OCI-LY3 (cell line): ENCODE measurements around the gene CEP76.
"Not testable (repeated sequence)": the region's sequence is repeated elsewhere in the genome, so short reads cannot be mapped to it uniquely, and the experiment has no call there.

Experiments used
- H2AFZ ChIP-seq: fragments of 200-600, 300-600 bp; shearing (Covaris generic); 2 replicates; pipeline ENCODE4 v1.6.0; 2014; ENCODE audit warnings: antibody characterized with exemption, low read depth, low read length
- H3K27ac ChIP-seq: fragments of 200-600, 300-600 bp; sonication (generic); 2 replicates; pipeline ENCODE4 v1.5.1; 2014; ENCODE audit warnings: mild to moderate bottlenecking, low read length, moderate library complexity, mixed read lengths
- H3K27me3 ChIP-seq: fragments of 200-600, 300-600 bp; sonication (generic); 2 replicates; pipeline ENCODE4 v1.6.1; 2014; ENCODE audit warnings: low read depth, low read length, mixed read lengths
- H3K36me3 ChIP-seq: fragments of 200-600, 300-600 bp; sonication (generic); replicated peaks from 2 replicates; pipeline ENCODE3; 2014; ENCODE audit warnings: low read depth, low read length, mixed read lengths
- H3K4me1 ChIP-seq: fragments of 300-600, 200-600 bp; sonication (generic); 2 replicates; pipeline ENCODE4 v1.6.1; 2014; ENCODE audit warnings: low read length, mixed read lengths
- H3K4me2 ChIP-seq: fragments of 200-600, 300-600 bp; sonication (generic); 2 replicates; pipeline ENCODE4 v1.6.1; 2014; ENCODE audit warnings: low read length, mixed read lengths
- H3K4me3 ChIP-seq: fragments of 300-600, 200-600 bp; sonication (generic); 2 replicates; pipeline ENCODE4 v1.5.1; 2014; ENCODE audit warnings: antibody characterized with exemption, mild to moderate bottlenecking, low read length, moderate library complexity
- H3K79me2 ChIP-seq: fragments of 300-600, 200-600 bp; shearing (Covaris generic); 2 replicates; pipeline ENCODE4 v1.6.1; 2014; ENCODE audit warnings: mild to moderate bottlenecking, low read length, mixed read lengths
- H3K9ac ChIP-seq: fragments of 300-600, 200-600 bp; shearing (Covaris generic); 2 replicates; pipeline ENCODE4 v1.6.0; 2014; ENCODE audit warnings: mild to moderate bottlenecking, low read length, moderate library complexity
- H3K9me3 ChIP-seq: fragments of 200-600, 300-600 bp; shearing (Covaris generic); 2 replicates; pipeline ENCODE4 v1.6.1; 2014; ENCODE audit warnings: low read length, mixed read lengths; ENCODE audit not compliant: insufficient read depth
- H4K20me1 ChIP-seq: fragments of 200-600, 300-600 bp; sonication (generic); 2 replicates; pipeline ENCODE4 v1.6.1; 2016; ENCODE audit warnings: low read length, mixed read lengths; ENCODE audit not compliant: insufficient read depth
- EZH2phosphoT487 ChIP-seq: fragments of 200-600 bp; shearing (Covaris generic); IDR thresholded peaks from 2 replicates; pipeline ENCODE4 v1.6.1; 2018; ENCODE audit warnings: antibody characterized with exemption, mixed run types, low read depth
- TF ChIP-seq, protein P1 (sequence below): fragments of 200-600, 300-600 bp; sonication (generic); IDR thresholded peaks from 2 replicates; pipeline ENCODE4 v1.5.1; 2014; ENCODE audit warnings: antibody characterized with exemption, low read length, low read depth

The CEP76 gene

DNA sequence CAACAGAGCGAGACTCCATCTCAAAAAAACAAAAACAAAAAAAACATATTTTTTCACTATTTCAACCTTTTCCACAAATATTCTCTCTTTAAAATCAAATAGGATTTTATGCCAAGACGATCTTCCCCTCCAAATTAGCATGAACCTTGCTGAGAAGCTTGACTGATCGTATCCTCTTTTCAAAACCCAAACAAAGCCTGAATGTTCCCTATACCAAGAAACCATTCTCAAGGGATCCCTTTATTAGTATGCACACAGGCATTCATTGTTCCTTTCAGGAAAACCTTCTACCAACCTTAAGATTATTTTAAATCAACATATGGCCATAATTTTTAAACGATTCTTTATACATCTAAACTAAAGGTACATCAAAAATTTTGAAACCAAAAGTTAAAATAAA, 50.9 kb downstream of the CEP76 start:
- no peak overlapping the region for H3K4me3 ChIP-seq
- no peak overlapping the region for H2AFZ ChIP-seq
- H3K27ac ChIP-seq, result no peak overlapping the region
- no peak overlapping the region for H3K4me2 ChIP-seq
- H3K9me3 ChIP-seq, result no peaks in the 10 kb centered on the region
- TF ChIP-seq, protein P1, sequence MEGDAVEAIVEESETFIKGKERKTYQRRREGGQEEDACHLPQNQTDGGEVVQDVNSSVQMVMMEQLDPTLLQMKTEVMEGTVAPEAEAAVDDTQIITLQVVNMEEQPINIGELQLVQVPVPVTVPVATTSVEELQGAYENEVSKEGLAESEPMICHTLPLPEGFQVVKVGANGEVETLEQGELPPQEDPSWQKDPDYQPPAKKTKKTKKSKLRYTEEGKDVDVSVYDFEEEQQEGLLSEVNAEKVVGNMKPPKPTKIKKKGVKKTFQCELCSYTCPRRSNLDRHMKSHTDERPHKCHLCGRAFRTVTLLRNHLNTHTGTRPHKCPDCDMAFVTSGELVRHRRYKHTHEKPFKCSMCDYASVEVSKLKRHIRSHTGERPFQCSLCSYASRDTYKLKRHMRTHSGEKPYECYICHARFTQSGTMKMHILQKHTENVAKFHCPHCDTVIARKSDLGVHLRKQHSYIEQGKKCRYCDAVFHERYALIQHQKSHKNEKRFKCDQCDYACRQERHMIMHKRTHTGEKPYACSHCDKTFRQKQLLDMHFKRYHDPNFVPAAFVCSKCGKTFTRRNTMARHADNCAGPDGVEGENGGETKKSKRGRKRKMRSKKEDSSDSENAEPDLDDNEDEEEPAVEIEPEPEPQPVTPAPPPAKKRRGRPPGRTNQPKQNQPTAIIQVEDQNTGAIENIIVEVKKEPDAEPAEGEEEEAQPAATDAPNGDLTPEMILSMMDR, result no peak
- no peak for TF ChIP-seq EZH2phosphoT487
- H3K9ac ChIP-seq, result no peak overlapping the region
- peaks cover 13% of the 10 kb centered on the region; the same call in 1 of the 2 replicates for H3K4me1 ChIP-seq
- no peaks in the 10 kb centered on the region; the same call in 1 of the 2 replicates for H4K20me1 ChIP-seq
- no peaks in the 10 kb centered on the region for H3K27me3 ChIP-seq
- no peaks in the 10 kb centered on the region for H3K36me3 ChIP-seq
- H3K79me2 ChIP-seq, result peaks cover 33% of the 10 kb centered on the region

DNA sequence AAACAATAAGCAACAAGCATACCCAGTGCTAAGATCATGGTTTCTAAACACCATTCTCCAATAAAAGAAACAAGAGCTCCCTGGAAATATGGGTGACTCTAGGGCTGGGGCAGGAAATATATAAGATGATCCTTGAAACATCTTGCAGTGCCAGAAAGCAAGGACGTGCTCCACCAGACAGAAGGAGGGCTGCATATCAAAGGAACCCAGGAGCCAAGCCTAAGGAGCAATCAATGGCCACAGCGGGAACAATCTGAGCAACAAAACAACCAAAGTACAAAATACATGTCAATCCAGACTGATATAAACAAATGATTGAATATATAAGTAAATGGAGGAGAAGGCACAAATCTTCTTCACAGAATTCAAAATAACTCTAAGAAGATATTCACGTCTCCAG, 54.8 kb downstream of the CEP76 start:
- Histone ChIP-seq H3K4me1 (peaks cover 10% of the 10 kb centered on the region), H3K9me3 (no peaks in the 10 kb centered on the region), H3K27me3 (no peaks in the 10 kb centered on the region), H3K4me2 (no peak overlapping the region), H3K4me3 (no peak overlapping the region), H3K36me3 (no peaks in the 10 kb centered on the region), H3K79me2 (peaks cover 13% of the 10 kb centered on the region), H2AFZ (no peak overlapping the region), H3K27ac (no peak overlapping the region), H4K20me1 (no peaks in the 10 kb centered on the region; the same call in none of the 2 replicates), H3K9ac (no peak overlapping the region)
- TF ChIP-seq EZH2phosphoT487, result no peak
- TF ChIP-seq, protein P1, result no peak

DNA sequence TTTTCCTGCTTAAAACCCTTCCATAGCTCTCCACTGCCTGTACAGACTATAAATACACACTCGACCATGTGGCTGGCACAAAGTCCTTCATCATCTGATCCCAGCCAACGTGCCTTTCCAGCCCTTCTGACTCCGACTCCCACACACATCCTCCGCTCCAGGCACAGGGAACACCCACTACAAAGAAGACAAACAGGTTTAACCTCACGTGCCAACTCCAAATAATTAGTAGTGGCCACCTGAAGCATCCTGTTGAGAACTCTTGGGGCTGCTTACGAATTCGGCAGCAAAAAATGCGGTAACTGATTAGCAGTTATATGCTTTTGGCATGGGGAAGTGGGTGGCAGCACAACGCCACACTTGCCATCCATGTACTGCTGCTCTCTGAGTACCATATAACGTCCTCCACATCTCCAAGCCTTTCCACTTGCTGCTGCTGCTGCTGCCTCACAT, 56.7 kb downstream of the CEP76 start:
- H3K4me2 ChIP-seq, result 0 out of 2 replicates have a peak overlapping the region, but pooled peaks have one; percentile 31
- no peak overlapping the region for H3K9ac ChIP-seq
- TF ChIP-seq, protein P1, result no peak
- TF ChIP-seq EZH2phosphoT487, result no peak
- no peak overlapping the region for H3K27ac ChIP-seq
- H2AFZ ChIP-seq, result no peak overlapping the region
- no peak overlapping the region for H3K4me3 ChIP-seq
- H3K79me2 ChIP-seq, result peaks cover 5% of the 10 kb centered on the region; the same call in 1 of the 2 replicates
- H4K20me1 ChIP-seq, result no peaks in the 10 kb centered on the region; the same call in 1 of the 2 replicates
- peaks cover 10% of the 10 kb centered on the region for H3K4me1 ChIP-seq
- H3K9me3 ChIP-seq, result no peaks in the 10 kb centered on the region
- H3K27me3 ChIP-seq, result no peaks in the 10 kb centered on the region
- no peaks in the 10 kb centered on the region for H3K36me3 ChIP-seq

DNA sequence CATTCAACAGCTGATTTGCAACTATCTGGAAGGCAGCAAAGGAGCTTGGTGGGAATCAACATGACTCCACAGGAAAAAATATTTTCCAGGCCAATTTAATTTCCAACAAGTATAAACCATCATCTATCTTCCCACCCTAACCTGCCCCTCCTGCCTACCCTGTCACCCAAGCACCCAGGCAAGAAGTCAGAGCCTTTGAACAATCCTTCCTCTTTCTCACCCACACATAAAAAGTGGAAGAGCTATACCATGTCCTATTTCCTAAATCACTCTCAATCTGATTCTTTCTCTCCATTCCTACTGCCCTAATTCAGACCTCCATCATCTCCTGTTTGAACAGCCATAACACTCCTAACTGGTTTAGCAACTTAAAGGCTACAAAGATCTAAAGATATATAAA, 57.3 kb downstream of the CEP76 start:
- H3K27ac ChIP-seq, result no peak overlapping the region
- no peak for TF ChIP-seq EZH2phosphoT487
- TF ChIP-seq, protein P1, result no peak
- H2AFZ ChIP-seq, result no peak overlapping the region
- no peak overlapping the region for H3K9ac ChIP-seq
- H3K4me3 ChIP-seq, result no peak overlapping the region
- no peaks in the 10 kb centered on the region for H3K9me3 ChIP-seq
- H3K36me3 ChIP-seq, result no peaks in the 10 kb centered on the region
- peak overlapping the region; percentile 31; the same call in 1 of the 2 replicates for H3K4me2 ChIP-seq
- no peaks in the 10 kb centered on the region for H3K27me3 ChIP-seq
- peaks cover 5% of the 10 kb centered on the region; the same call in 1 of the 2 replicates for H3K79me2 ChIP-seq
- no peaks in the 10 kb centered on the region; the same call in 1 of the 2 replicates for H4K20me1 ChIP-seq
- peaks cover 10% of the 10 kb centered on the region for H3K4me1 ChIP-seq

DNA sequence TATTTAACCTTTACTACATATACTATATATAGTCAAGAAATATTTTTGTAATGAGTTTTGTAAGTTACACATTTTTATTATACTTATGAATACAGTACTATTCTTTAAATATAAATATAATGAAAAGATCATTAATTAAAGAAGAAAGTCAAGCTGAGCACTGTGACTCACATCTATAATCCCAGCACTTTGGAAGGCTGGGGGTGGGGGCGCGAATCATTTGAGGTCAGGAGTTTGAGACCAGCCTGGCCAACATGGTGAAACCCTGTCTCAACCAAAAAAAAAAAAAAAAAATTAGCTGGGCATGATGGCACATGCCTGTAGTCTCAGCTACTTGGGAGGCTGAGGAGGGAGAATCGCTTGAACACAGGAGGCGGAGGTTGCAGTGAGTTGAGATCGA, 58.8 kb downstream of the CEP76 start:
- not testable (repeated sequence) for H3K36me3 ChIP-seq, H3K79me2 ChIP-seq, H2AFZ ChIP-seq, H3K9me3 ChIP-seq, H4K20me1 ChIP-seq, H3K27ac ChIP-seq, H3K4me3 ChIP-seq, H3K4me1 ChIP-seq, H3K9ac ChIP-seq, H3K27me3 ChIP-seq, H3K4me2 ChIP-seq
